KBM-7 (cell line): ENCODE measurements around the gene SNX2.
"Not testable (repeated sequence)": the region's sequence is repeated elsewhere in the genome, so short reads cannot be mapped to it uniquely, and the experiment has no call there.

Experiments
- DNase-seq: peaks from one replicate; pipeline ENCODE4 v3.0.0-alpha.2; 2015
- in situ Hi-C: fragments of 300-500 bp; cut with MboI; formaldehyde crosslinking; loops from 2 replicates; pipeline ENCODE4 v1.14.3; 2020; ENCODE audit warnings: low sequenced_read_pairs, low pct_unique_long_range_greater_than_20kb, mixed read lengths

The SNX2 gene

GRCh38 chr5:122816756-122817155 is 41.9 kb downstream of the SNX2 start:
- in situ Hi-C loops: no loop called here

GRCh38 chr5:122831984-122832383 is 57.1 kb downstream of the SNX2 start:
- DNase-seq: no peak
- in situ Hi-C loops: no loop called here

More at GRCh38 chr5:122816756-122817155, 41.9 kb downstream of the SNX2 start:
- DNase-seq: no peak

DNA sequence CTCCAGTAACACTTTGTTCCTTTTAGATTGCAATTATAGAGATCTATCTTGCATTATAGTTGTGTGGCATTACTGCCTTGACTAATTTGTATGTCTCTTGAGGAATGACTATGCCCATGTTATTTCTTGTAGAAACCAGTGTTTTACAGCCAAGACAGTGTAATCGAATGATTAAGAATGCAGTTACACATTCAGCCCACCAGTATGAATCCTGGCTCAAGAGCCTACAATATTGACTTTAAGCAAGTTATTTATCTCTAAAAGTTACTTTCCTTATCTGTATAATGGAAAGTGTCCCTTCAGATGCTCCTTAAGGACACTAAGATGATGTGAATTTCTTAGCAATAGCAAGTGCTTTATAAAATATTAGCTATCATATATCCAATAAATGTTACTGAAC is 60.8 kb downstream of the SNX2 start:
- no peak for DNase-seq
- in situ Hi-C loops: no loop called here

DNA sequence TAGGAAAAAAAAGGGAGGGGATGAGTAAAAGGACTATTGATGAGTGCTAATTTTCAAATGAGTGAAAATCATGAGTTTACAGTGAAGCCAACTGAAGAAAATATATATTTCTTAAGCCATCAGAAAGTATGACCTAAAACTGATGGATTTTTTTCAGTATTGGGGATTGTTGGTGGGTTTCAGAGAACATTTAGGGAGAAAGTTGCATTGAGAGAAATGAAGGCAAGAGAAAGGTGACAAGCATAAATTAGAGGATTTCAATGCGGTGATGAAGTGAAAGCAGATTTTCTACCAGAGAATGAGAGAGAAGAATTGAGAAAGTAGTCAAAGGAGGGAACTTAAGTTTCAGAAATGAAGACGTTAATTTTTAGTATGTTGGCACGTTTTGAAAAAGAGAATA is 62.1 kb downstream of the SNX2 start:
- in situ Hi-C loops: no loop called here

DNA sequence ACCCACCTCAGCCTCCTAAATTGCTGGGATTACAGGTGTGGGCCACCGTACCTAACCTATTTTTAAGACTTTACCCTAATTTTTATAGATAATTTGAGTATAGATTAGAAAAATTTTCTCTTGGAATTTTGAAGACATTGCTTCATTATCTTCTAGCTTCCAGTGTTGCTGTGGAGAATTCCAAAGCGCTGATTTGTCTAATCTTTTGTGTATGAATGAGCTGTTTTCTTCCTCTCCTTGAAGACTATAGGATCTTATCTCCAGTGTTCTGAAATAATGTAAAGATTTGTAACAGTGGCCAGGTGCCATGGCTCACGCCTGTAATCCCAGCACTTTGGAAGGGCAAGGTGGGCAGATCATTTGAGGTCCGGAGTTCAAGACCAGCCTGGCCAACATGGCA is 64.9 kb downstream of the SNX2 start:
- DNase-seq: no peak
- in situ Hi-C loops: no loop called here

More for the DNA sequence above, 62.1 kb downstream of the SNX2 start:
- DNase-seq: no peak

DNA sequence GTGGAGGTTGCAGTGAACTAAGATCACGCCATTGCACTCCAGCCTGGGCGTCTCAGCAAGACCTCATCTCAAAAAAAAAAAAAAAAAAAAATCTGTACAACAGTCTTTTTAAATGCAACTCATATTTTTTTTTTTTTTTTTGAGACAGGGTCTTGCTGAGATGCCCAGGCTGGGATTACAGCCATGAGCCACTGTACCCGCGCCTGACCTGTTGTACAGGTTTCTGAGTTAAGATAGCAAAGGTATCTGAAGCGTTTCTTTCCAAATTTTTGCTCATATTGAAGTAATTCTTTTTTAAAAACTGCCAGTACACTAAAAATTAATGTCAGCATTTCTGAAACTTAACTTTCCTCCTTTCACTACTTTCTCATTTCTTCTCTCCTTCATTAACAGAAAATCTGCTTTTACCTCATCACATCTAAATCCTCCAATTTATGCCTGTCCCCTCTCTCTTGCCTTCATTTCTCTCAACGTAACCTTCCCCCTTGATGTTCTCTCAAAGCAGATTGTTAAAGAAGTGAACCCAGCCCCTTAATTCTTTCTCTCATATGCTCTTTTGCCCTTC is 67.2 kb downstream of the SNX2 start:
- no peak for DNase-seq

GRCh38 chr5:122844136-122844909 is 69.4 kb downstream of the SNX2 start:
- no peak for DNase-seq
- in situ Hi-C loops: no loop called here

More for the DNA sequence above, 67.2 kb downstream of the SNX2 start:
- in situ Hi-C loops: no loop called here

DNA sequence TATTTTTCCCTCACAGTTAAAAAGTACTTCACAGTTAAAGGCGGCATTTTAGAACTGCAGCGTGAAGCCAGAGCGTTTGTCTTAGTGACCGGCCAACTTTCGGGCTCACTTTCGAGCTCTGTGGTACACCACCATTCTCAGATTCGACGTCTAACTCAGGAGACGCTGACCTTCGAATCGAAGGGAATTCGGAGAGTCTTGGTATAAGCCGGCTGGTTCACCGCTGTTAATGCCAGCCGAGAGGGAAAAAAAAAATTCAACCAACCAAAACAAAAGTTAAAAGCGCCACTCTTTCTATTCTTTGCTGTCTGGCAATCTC is 70.0 kb downstream of the SNX2 start:
- DNase-seq: no peak
- in situ Hi-C loops: no loop called here

DNA sequence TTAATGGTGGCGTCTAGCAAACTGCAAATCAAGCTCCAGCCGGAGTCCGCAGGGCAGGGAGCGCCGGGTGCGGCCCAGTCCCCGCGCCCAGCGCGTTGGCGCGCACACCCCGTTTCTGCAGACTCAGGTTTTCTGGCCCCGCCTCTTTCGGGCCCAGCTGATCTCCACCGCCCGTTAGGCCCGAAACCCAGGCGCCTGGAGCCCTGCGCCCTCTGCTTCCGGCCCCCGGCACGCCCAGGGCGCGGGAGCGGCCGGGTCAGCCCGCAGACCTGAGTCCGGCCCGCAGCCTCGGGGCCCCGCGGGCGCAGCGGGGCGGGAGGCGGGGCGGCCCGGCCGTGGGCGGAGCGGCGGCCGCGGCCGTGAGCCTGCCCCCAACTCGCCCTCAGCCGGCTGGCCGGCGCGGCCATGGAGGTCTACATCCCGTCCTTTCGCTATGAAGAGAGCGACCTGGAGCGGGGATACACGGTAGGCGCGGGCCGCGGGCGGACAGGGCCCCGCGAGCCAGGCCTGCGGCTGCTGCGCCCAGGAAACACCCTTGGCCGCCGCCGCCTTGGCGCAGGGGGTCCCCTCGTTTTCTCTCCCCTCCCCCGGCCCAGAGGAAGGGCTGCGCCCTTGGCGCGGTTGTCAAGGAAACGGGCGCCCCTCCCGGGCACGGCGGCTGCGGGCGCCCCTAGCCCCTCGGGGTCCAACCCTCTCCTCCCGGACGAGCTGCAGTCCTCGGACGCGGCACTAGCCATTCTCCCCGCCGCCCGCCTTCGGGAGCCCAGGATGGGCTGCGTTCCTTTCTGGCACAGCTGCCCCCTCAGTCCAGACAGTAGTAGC is 70.6 kb downstream of the SNX2 start, which contains the start of gene SNX24:
Gene SNX24 (plus strand): TSS at position 385 of the 822 bp plus-strand sequence. CDS start 21 bp downstream, at position 406.
- in situ Hi-C loops: no loop called here

GRCh38 chr5:122846051-122846550 is 71.2 kb downstream of the SNX2 start:
- in situ Hi-C loops: no loop called here
- no peak for DNase-seq

More for the DNA sequence above, 70.6 kb downstream of the SNX2 start, which contains the start of gene SNX24:
- DNase-seq: peak; percentile 70

DNA sequence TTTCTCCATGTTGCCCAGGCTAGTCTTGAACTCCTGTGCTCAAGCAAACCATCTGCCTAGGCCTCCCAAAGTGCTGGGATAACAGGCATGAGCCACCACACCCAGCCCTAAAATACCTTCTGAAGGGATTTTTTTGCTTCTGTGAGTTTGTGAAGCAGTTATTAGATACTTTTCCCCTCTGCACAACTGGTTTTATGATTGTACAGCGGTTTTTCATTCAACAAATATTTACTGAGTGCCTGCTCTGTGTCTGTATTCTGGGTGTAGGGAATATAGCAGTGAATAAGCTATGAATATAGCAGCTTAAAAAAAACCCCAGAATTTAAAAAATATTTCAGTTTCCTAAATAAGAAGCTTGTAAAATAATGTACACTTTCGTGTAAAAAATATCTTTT is 72.8 kb downstream of the SNX2 start:
- in situ Hi-C loops: no loop called here
- no peak for DNase-seq

DNA sequence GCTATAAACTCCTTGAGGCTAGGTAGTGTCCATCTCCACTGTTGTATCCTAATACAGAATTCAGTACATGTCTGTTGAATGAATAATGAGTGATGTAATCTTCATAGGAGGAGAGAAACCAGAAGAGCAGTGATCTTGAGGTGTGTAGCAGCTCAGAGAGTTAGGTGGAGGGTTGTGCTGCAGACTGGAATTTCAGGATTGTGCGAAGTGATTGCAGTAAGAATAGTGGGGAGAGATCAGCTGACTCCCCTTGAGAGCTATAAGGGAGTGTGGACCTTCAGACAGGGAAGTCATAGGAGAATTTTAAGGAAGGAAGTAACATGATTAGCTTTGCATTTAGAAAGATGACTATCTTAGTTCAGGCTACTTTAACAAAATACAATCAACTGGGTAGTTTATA is 74.9 kb downstream of the SNX2 start:
- DNase-seq: peak; percentile 30
- in situ Hi-C loops: no loop called here

DNA sequence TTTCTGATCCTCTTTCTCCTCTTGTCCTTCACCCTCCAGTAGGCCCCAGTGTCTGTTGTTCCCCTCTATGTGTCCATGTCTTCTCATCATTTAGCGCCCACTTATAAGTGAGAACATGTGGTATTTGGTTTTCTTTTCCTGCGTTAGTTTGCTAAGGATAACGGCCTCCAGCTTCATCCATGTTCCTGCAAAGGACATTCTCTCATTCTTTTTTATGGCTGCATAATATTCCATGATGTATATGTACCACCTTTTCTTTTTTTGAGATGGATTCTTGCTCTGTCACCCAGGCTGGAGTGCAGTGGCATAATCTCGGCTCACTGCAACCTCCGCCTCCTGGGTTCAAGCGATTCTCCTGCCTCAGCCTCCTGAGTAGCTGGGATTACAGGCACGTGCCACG is 82.7 kb downstream of the SNX2 start:
- in situ Hi-C loops, DNase-seq: not testable (repeated sequence)

DNA sequence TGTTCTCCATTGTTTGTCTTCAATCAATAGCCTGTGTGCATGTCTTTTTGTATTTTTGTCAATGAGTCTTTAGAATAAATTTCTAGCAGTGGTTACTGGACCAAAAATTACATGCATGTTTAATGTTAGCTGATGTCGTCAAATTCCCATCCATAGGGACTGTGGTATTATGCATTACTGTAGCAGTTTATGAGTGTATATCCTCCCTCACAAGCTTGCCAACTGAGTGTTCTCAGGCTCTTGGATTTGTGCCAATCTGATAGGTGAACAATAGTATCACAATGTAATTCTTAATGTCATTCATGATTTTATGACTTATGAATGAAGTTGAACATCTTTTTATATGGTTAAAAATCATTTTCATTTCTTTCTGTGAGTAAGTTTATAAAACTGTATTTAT is 83.6 kb downstream of the SNX2 start:
- in situ Hi-C loops: no loop called here
- no peak for DNase-seq

DNA sequence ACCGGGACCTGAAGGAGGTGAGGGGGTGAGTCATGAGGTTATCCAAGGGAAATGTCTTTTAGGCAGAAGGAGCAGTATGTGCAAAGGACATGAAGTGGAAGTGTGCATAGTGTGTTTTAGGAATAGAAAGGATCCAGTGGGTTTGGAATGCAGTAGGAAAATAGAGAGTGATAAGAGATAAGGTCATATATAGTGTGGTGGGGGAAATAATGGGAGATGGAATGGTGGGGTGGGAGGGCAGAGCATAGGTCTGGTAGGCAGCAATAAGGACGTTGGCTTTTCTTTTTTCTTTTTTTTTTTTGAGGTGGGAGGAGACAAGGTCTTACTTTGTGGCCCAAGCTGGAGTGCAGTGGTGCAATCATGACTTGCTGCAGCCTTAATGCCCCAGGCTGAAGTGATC is 88.4 kb downstream of the SNX2 start:
- DNase-seq: no peak
- in situ Hi-C loops: no loop called here

DNA sequence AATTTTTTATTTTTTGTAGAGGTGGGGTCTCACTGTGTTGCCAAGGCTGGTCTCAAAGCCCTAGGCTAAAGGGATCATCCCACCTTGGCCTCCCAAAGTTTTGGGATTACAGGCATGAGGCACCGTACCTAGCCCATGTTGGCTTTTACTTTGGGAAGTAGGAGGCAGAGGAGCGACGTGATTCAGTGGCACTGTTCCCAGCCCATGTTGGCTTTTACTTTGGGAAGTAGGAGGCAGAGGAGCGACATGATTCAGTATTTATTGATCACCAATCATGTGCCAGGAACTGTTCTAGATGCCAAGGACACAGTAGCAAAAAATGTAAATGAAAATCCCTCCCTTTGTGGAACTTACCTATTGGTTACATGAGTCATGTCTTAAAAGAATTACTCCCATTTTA is 88.8 kb downstream of the SNX2 start:
- DNase-seq: no peak
- in situ Hi-C loops: no loop called here

- in situ Hi-C loops: no loop called here
- no peak for DNase-seq
These were observed 89.5 kb downstream of the SNX2 start for GRCh38 chr5:122864400-122864799.

DNA sequence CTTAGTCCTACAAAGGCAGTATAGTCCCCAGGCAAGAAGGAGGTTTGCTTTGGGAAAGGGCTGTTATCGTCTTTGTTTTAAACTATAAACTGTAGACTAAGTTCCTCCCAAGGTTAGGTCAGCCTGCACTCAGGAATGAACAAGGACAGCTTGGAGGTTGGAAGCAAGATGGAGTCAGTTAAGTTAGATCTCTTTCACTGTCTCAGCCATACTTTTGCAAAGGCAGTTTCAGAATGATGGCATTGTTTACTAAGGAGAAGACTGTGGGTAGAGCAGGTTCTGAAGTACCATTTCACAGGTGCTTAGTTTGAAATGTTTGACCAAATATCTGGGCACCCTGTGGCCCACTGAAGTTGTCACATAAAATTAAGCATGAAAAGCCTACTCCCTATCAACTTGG is 90.0 kb downstream of the SNX2 start:
- in situ Hi-C loops: no loop called here
- DNase-seq: no peak

GRCh38 chr5:122870219-122870856 is 95.5 kb downstream of the SNX2 start:
- in situ Hi-C loops: no loop called here
- no peak for DNase-seq
